ENCODE data around the gene GANC.

GANC gene

GRCh38 chr15:42348083-42348482 is 75.1 kb downstream of the GANC start:
- DNase-seq (ENCODE audit: low read depth), result no peak

GRCh38 chr15:42349186-42349585 is 76.2 kb downstream of the GANC start:
- no peak for DNase-seq (ENCODE audit: low read depth)

GRCh38 chr15:42352401-42352800 is 79.4 kb downstream of the GANC start:
- no peak for DNase-seq (ENCODE audit: low read depth)

GRCh38 chr15:42353061-42353460 is 80.1 kb downstream of the GANC start:
- no peak for DNase-seq (ENCODE audit: low read depth)

- no peak for DNase-seq (ENCODE audit: low read depth)
Observed at GRCh38 chr15:42354824-42355223, 81.8 kb downstream of the GANC start.

GRCh38 chr15:42355291-42355690 is 82.3 kb downstream of the GANC start:
- no peak for DNase-seq (ENCODE audit: low read depth)

GRCh38 chr15:42356851-42357250 is 83.8 kb downstream of the GANC start:
- DNase-seq (ENCODE audit: low read depth), result no peak

GRCh38 chr15:42358141-42358540 is 85.1 kb downstream of the GANC start:
- no peak for DNase-seq (ENCODE audit: low read depth)

GRCh38 chr15:42359249-42359648 is 86.2 kb downstream of the GANC start, which contains the start of gene CAPN3:
Gene CAPN3, plus strand, starts transcription at chr15:42359501. Its CDS starts 305 bp downstream, at chr15:42359806.
- no peak for DNase-seq (ENCODE audit: low read depth)

GRCh38 chr15:42359985-42360384 is 87.0 kb downstream of the GANC start:
- DNase-seq (ENCODE audit: low read depth), result no peak

GRCh38 chr15:42360535-42361112 is 87.6 kb downstream of the GANC start:
- DNase-seq (ENCODE audit: low read depth), result no peak

- DNase-seq (ENCODE audit: low read depth), result no peak
Observed at GRCh38 chr15:42363487-42363886, 90.5 kb downstream of the GANC start.

- no peak for DNase-seq (ENCODE audit: low read depth)
Observed at GRCh38 chr15:42363942-42364341, 90.9 kb downstream of the GANC start.

- DNase-seq (ENCODE audit: low read depth), result no peak
Observed at GRCh38 chr15:42364529-42364928, 91.5 kb downstream of the GANC start.

- DNase-seq (ENCODE audit: low read depth), result no peak
Observed at GRCh38 chr15:42365921-42366550, 93.0 kb downstream of the GANC start.

GRCh38 chr15:42367041-42367440 is 94.0 kb downstream of the GANC start:
- DNase-seq (ENCODE audit: low read depth), result no peak

GRCh38 chr15:42368096-42368495 is 95.1 kb downstream of the GANC start:
- DNase-seq (ENCODE audit: low read depth), result no peak

GRCh38 chr15:42371096-42371495 is 98.1 kb downstream of the GANC start:
- no peak for DNase-seq (ENCODE audit: low read depth)

- DNase-seq (ENCODE audit: low read depth), result no peak
Observed at GRCh38 chr15:42373274-42373673, 100.3 kb downstream of the GANC start.

- no peak for DNase-seq (ENCODE audit: low read depth)
Observed at GRCh38 chr15:42373936-42374335, 100.9 kb downstream of the GANC start.

GRCh38 chr15:42374810-42375209 is 101.8 kb downstream of the GANC start:
- DNase-seq (ENCODE audit: low read depth), result no peak

GRCh38 chr15:42375252-42375651 is 102.3 kb downstream of the GANC start:
- no peak for DNase-seq (ENCODE audit: low read depth)

GRCh38 chr15:42375941-42376340 is 102.9 kb downstream of the GANC start:
- no peak for DNase-seq (ENCODE audit: low read depth)

- no peak for DNase-seq (ENCODE audit: low read depth)
Observed at GRCh38 chr15:42378011-42378410, 105.0 kb downstream of the GANC start.

Measured in stimulated activated CD8-positive, alpha-beta memory T cell treated with anti-CD3 and anti-CD28 coated beads, Interleukin-15, amount 100 ng/mL, for 1 hour (primary cell).